ENCODE measurements around the gene TAF9B. TPM values are rescaled to one million over a fixed set of nuclear protein-coding genes. Genes with fewer than 3 reads are reported as not detected.
"Not testable (repeated sequence)": the region's sequence is repeated elsewhere in the genome, so short reads cannot be mapped to it uniquely, and the experiment has no call there.

TAF9B gene
- total RNA-seq (2014; rRNA removed; shearing (Covaris generic)): 44.8 and 48.2 TPM in 2 replicates

DNA sequence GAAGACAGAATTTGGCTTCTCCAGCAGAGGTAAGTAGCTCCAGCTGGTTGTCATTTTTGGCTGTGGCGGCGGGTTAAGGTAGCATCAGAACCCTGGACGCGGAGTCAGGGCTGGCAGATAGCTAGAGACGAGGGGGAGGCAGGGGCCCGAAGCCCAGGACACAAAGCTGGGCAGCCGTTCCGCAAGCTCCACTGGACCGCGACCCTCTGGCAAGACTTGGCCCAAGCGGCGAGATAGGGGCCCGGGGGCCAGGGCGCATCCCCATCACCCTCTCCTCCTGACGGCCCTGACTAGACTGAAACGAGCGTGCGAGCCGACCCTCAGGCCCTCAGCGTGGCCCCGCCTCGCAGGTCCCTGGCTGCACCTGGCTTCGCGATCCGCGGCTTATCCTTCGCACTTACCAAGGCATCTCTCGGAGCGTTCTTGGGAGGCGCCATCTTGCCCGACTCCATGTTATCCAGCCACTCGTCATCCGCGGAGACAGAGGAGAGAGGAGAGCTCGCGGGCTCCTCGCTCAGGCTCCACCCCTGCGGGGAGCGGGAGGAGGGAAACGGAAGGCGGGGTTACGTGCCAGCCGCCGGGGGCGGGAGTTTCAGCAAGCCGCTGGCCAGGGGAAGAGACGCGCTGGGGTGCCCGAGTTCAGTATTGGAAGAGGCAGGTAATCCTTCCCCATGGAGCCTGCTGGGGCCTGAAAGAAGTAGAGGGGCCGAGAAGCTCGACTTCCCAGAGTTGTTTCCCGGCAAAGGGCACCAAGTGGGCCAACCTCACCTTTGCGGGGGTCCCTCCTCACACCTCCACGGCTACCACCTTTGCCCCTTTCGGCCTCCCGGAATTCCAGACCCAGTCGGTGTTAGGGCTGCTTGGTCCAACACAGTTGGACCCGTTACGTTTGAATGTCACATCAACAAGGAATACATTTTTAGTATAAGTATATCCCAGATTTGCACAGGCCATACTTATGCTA is at the start of gene TAF9B:
Gene TAF9B (minus strand): TSS at position 491 of the 964 bp plus-strand sequence. CDS start 39 bp downstream, at position 452.
- Histone ChIP-seq H3K27me3 (no peaks in the 10 kb centered on the region), H3K9me3 (replicated peaks) (no peaks in the 10 kb centered on the region), H3K36me3 (no peaks in the 10 kb centered on the region), H3K27ac (peak within 1 kb of the TSS; percentile 78), H3K4me1 (no peaks in the 10 kb centered on the region), H3K4me3 (peak within 1 kb of the TSS; percentile 95)
- peak; percentile 86 to 87 for DNase-seq

GRCh38 chrX:78182881-78183280 is 43.4 kb upstream of the TAF9B start:
- no peak for DNase-seq
- Histone ChIP-seq H3K4me1 (no peaks in the 10 kb centered on the region), H3K27me3 (no peaks in the 10 kb centered on the region), H3K9me3 (replicated peaks) (no peaks in the 10 kb centered on the region), H3K36me3 (no peaks in the 10 kb centered on the region), H3K27ac (no peak overlapping the region), H3K4me3 (no peak overlapping the region)

GRCh38 chrX:78181307-78181706 is 41.9 kb upstream of the TAF9B start:
- Histone ChIP-seq H3K27ac (no peak overlapping the region), H3K9me3 (replicated peaks) (no peaks in the 10 kb centered on the region), H3K27me3 (no peaks in the 10 kb centered on the region), H3K4me3 (no peak overlapping the region), H3K36me3 (no peaks in the 10 kb centered on the region), H3K4me1 (no peaks in the 10 kb centered on the region)
- DNase-seq: no peak

DNA sequence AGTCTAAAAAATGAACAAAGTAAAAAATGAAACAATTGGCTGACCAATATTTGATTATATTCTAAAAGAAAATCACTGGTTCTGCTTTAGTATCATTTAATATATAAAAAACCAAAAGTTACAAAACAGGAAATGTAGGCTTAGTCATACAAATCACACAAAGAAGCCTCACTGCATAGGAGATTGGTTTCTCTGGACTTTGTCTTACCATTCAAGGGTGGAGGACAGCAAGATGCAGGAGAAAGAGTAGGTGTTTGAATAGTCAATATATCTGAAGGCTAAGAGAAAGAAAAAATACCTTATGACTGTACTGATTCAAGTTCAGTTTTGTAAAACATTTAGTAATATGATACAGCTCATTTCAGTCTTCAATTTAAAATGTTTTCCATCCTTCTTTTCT is 28.6 kb upstream of the TAF9B start:
- Histone ChIP-seq H3K27ac (no peak overlapping the region), H3K36me3 (no peaks in the 10 kb centered on the region), H3K4me3 (no peak overlapping the region), H3K9me3 (replicated peaks) (no peaks in the 10 kb centered on the region), H3K27me3 (no peaks in the 10 kb centered on the region), H3K4me1 (no peaks in the 10 kb centered on the region)
- DNase-seq: no peak

DNA sequence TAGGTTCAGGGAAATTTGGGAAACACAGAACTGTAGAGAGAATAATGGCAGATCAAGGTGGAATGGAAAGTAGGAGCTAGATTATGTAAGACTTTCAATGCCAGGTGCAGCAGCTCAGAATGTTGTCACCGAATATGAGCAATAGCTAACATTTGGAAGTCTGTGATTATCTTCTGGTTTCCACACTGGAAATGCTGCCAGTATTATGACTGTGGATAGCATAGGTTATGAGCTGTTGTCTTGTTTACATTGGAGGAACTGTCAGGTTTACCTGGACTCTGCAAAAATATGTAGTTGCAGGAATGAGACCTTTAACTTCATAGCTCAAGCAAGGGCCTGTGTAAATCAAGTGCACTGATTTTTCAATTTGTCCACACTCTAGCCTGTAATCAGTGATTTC is 26.0 kb upstream of the TAF9B start:
- no peaks in the 10 kb centered on the region for H3K9me3 ChIP-seq (replicated peaks)
- H3K4me3 ChIP-seq: no peak overlapping the region
- no peak overlapping the region for H3K27ac ChIP-seq
- no peaks in the 10 kb centered on the region for H3K36me3 ChIP-seq
- no peaks in the 10 kb centered on the region for H3K4me1 ChIP-seq
- H3K27me3 ChIP-seq: no peaks in the 10 kb centered on the region
- DNase-seq: no peak

GRCh38 chrX:78163175-78163574 is 23.7 kb upstream of the TAF9B start:
- H3K27ac ChIP-seq; H3K4me1 ChIP-seq; H3K27me3 ChIP-seq; H3K4me3 ChIP-seq; H3K36me3 ChIP-seq; DNase-seq; H3K9me3 ChIP-seq (replicated peaks): not testable (repeated sequence)

GRCh38 chrX:78160711-78161110 is 21.3 kb upstream of the TAF9B start:
- H3K27ac ChIP-seq; H3K9me3 ChIP-seq (replicated peaks); H3K4me3 ChIP-seq; DNase-seq; H3K4me1 ChIP-seq; H3K27me3 ChIP-seq; H3K36me3 ChIP-seq: not testable (repeated sequence)

DNA sequence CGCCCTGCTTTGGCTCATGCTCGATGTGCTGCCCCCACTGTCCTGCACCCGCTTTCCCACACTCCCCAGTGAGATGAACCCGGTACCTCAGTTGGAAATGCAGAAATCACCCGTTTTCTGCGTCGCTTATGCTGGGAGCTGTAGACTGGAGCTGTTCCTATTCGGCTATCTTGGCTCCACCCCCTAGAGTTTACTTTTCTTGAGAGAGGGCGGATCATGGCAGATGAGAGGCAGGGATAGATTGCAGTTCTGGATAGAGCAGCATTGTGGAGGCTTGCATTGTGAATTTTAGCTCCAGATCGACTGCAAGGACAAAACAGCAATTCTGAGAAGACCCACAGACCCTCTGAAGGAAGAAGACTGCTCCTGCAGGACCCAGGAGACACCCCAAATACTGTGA is 18.4 kb upstream of the TAF9B start:
- not testable (repeated sequence) for DNase-seq; H3K4me3 ChIP-seq; H3K4me1 ChIP-seq; H3K27me3 ChIP-seq; H3K27ac ChIP-seq; H3K9me3 ChIP-seq (replicated peaks); H3K36me3 ChIP-seq

DNA sequence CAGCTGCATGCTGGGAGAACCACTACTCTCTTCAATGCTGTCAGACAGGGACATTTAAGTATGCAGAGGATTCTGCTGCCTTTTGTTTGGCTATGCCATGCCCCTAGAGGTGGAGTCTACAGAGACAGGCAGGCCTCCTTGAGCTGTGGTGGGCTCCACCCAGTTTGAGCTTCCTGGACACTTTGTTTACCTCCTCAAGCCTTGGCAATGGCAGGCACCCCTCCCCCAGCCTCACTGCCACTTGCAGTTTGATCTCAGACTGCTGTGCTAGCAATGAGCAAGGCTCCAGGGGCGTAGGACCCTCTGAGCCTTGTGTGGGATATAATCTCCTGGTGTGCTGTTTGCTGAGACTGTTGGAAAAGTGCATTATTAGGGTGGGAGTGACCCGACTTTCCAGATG is 17.9 kb upstream of the TAF9B start:
- not testable (repeated sequence) for H3K9me3 ChIP-seq (replicated peaks); H3K27ac ChIP-seq; H3K4me3 ChIP-seq; H3K36me3 ChIP-seq; DNase-seq; H3K27me3 ChIP-seq; H3K4me1 ChIP-seq

DNA sequence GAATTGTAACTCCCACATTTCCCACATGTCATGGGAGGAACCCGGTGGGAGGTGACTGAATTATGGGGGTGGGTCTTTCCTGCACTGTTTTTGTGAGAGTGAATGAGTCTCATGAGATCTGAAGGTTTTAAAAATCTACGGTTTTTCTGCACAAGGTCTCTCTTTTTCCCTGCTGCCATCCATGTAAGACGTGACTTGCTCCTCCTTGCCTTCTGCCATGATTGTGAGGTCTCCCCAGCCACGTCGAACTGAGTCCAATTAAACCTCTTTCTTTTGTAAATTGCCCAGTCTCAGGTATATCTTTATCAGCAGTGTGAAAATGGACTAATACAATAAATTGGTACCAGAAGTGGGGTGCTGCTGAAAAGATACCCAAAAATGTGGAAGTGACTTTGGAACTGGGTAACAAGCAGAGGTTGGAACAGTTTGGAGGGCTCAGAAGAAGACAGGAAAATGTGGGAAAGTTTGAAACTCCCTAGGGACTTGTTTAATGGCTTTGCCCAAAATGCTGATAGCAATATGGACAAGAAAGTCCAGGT is 7.6 kb upstream of the TAF9B start:
- H3K4me1 ChIP-seq; H3K27ac ChIP-seq; H3K36me3 ChIP-seq; H3K4me3 ChIP-seq; DNase-seq; H3K9me3 ChIP-seq (replicated peaks); H3K27me3 ChIP-seq: not testable (repeated sequence)

DNA sequence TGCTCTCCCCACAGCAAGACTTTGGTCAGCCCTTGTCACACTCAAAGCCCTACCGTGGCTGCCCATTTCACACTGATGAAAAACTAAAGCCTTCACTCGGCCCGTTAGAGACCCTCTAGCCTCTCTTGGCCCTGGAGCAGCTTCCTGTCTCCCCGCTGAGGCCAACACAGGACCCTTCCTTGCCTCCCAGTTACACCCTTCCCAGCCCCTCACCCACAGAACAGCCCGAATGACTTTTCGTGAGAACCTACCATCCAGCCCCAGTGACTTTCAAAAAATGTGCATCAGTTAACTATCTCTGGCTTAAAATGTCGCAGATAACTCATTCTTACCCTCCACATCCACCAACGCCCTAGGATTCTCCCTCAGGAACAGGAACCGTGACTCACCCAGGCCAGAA is 756 bp upstream of the TAF9B start:
- Histone ChIP-seq H3K27ac (no peak overlapping the region), H3K36me3 (no peaks in the 10 kb centered on the region), H3K9me3 (replicated peaks) (no peaks in the 10 kb centered on the region), H3K4me1 (no peaks in the 10 kb centered on the region), H3K4me3 (peak overlapping the region; percentile 95), H3K27me3 (no peaks in the 10 kb centered on the region)
- DNase-seq: no peak

DNA sequence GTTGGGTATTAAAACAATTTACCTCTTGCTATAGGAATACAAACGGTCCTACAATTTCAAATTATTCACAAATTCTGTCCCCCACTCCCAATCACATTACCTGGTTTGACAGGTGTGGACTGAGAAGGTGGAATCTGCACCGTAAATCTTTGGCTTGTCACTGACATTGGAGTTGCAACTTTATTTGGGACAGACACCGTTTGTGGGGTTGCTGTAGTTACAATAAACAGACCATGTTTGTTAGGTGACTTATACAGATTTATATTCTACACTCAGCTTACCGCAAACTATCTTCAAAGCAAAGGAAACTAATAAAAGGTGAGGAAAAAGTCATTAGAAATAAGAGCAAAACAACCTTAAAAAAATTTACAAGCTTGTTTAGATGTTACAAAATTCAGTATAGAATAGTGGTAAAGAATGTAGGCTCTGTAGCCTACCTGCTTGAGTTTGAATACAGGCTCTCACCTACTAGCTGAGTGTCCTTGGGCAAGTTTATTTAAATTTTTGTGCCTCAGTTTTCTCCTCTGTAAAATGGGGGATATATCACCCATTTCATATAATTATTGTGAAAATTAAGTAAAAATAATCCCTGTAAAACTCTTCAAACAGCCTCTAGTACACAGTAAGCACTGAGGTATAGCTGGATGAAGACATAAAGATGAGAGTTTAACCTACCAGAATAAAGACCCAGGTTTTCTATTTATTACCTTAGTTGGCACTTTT is 6.1 kb downstream of the TAF9B start:
- Histone ChIP-seq H3K4me1 (no peaks in the 10 kb centered on the region), H3K36me3 (peaks cover 6% of the 10 kb centered on the region; the same call in 1 of the 2 replicates), H3K4me3 (no peak overlapping the region), H3K9me3 (replicated peaks) (no peaks in the 10 kb centered on the region), H3K27ac (no peak overlapping the region), H3K27me3 (no peaks in the 10 kb centered on the region)
- no peak for DNase-seq

DNA sequence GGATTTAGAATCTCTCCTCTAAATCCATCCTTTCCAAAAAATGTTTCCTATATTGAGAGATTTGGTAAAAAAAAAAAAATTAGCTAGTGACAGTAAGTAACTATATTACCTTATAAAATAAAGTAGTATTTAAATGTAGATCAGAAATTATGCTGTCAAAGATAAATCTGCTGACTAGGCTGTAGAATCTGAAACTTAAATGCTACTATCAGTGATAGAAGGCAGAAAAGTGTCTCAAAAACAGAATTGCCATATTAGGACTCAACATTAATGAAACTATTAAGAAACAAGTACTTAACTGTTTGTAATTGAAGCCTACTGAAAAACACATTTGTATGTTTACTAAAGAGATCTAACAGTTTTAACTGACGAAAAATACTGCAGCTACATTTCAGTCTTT is 8.3 kb downstream of the TAF9B start:
- Histone ChIP-seq H3K36me3 (peaks cover 17% of the 10 kb centered on the region), H3K27me3 (no peaks in the 10 kb centered on the region), H3K4me1 (no peaks in the 10 kb centered on the region), H3K9me3 (replicated peaks) (no peaks in the 10 kb centered on the region), H3K4me3 (no peak overlapping the region), H3K27ac (no peak overlapping the region)
- DNase-seq: no peak

DNA sequence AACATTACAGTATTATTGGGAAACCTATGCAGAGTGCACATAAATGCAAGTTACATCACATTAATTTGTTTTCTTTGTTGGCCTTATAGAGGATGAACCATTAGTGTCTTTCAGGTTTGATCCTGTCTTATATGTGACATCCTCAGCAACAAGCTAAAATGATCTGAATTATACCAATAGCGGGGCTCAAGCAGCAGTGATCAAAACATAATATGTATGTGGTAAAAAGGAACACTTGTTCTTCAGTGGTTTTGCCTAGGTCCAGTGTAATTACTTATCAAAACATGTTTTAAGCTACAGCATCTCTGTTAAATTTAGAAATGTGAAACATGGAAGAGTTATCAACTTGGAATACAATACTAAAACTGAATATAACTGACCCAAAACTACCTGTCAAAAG is 9.1 kb downstream of the TAF9B start:
- H3K27me3 ChIP-seq: no peaks in the 10 kb centered on the region
- DNase-seq: no peak
- no peaks in the 10 kb centered on the region for H3K9me3 ChIP-seq (replicated peaks)
- peaks cover 17% of the 10 kb centered on the region for H3K36me3 ChIP-seq
- H3K4me1 ChIP-seq: no peaks in the 10 kb centered on the region
- H3K4me3 ChIP-seq: no peak overlapping the region
- H3K27ac ChIP-seq: no peak overlapping the region

DNA sequence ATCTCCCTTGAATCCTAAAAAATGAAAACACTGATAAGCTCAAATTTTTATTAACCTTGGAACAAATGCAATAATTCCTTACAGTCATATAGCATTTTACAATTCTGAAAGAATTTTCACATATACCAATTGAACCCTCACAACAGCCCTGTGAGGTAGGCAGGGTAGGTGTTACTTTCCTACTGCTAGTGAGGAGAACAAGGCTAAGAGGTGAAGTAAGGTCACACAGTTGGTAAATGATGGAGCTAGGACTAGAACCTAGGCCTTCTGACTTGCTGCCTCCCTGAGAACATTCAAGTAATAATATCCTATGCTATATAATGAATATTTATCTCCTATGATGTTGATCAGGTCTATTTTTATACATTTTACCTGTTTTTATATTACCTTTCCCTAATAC is 9.7 kb downstream of the TAF9B start:
- Histone ChIP-seq H3K36me3 (peaks cover 18% of the 10 kb centered on the region), H3K4me3 (no peak overlapping the region), H3K4me1 (no peaks in the 10 kb centered on the region), H3K9me3 (replicated peaks) (no peaks in the 10 kb centered on the region), H3K27ac (no peak overlapping the region), H3K27me3 (no peaks in the 10 kb centered on the region)
- DNase-seq: no peak
